Right renal cortex interstitium (tissue), 3 donors: Measurements from ENCODE around the gene COL26A1. TPM values are rescaled to one million over a fixed set of nuclear protein-coding genes. Genes with fewer than 3 reads are reported as not detected.

Experiments used
- polyA plus RNA-seq, 3 donors: library from polyadenylated mRNA; unstranded; fragments of 120-200 nt; gene quantifications; one replicate each; pipeline ENCODE4 v1.2.1, GENCODE V29; 2013; ENCODE audit not compliant: insufficient read length in 3 of 3

Gene COL26A1
- polyA plus RNA-seq, 3 donors = 20.8 to 22.8 (median 21.3) TPM

Other genes starting within 250 kb of the COL26A1 start
- gene SERPINE1, start 235.8 kb upstream of the COL26A1 start, polyA plus RNA-seq = 1 to 10 TPM in 2 of 3 donors, under 1 TPM in 1; 0.89 to 1.2 (median 1.1) TPM
- gene AP1S1, start 208.4 kb upstream of the COL26A1 start, polyA plus RNA-seq = 10 to 100 TPM; 72.1 to 82.5 (median 76.9) TPM
- gene VGF, start 197.3 kb upstream of the COL26A1 start, polyA plus RNA-seq = under 1 TPM; 0.07 to 0.21 (median 0.08) TPM
- not detected for gene NAT16, start 182.6 kb upstream of the COL26A1 start, polyA plus RNA-seq
- under 1 TPM; 0.12 to 0.96 (median 0.60) TPM for gene MOGAT3, start 161.8 kb upstream of the COL26A1 start, polyA plus RNA-seq
- gene PLOD3, start 145.3 kb upstream of the COL26A1 start, polyA plus RNA-seq = 10 to 100 TPM; 41.6 to 42.5 (median 42.4) TPM
- gene ZNHIT1, start 144.7 kb upstream of the COL26A1 start, polyA plus RNA-seq = 10 to 100 TPM; 48.6 to 55.2 (median 52.8) TPM
- gene CLDN15, start 125.1 kb upstream of the COL26A1 start, polyA plus RNA-seq = 1 to 10 TPM; 7.3 to 8.3 (median 7.4) TPM
- 100 to 1,000 TPM; 148 to 176 (median 150) TPM for gene FIS1, start 117.8 kb upstream of the COL26A1 start, polyA plus RNA-seq
- 10 to 100 TPM; 71.7 to 79.5 (median 78.0) TPM for gene IFT22, start 41.1 kb upstream of the COL26A1 start, polyA plus RNA-seq